ENCODE measurements around the gene SRP9.
"Not testable (repeated sequence)": the region's sequence is repeated elsewhere in the genome, so short reads cannot be mapped to it uniquely, and the experiment has no call there.

SRP9 gene

DNA sequence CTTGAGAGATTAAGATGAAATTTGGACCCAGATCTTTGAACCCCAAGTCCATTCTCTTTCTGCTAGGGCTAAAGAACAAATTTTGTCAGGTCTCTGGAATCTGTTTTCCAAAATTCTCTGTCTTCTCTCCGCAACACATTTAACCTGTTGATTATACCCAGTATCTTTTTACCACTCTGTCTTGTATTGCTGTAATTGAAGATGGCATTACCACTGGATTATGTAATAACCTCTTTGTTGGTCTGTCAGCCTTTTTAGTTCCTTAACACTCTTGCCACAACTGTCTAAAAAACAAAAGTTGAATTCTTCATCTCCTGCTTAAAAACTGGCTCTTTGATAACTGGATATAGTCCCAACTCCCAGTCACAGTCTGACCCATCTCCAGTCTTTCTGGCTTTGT lies 3.0 kb downstream of the SRP9 start:
- H3K4me2 ChIP-seq (ENCODE audit: low read length) = peak overlapping the region; percentile 81
- no peaks in the 10 kb centered on the region for H3K27me3 ChIP-seq (ENCODE audit: control insufficient read depth, insufficient read depth, low read length)
- no peak overlapping the region for H3K9ac ChIP-seq (ENCODE audit: low read depth, low read length)
- H3K9me3 ChIP-seq (replicated peaks; ENCODE audit: low read length) = no peaks in the 10 kb centered on the region
- H3K4me1 ChIP-seq (ENCODE audit: control insufficient read depth, insufficient read depth, low read length) = peaks cover 20% of the 10 kb centered on the region
- no peak overlapping the region for H3K4me3 ChIP-seq (ENCODE audit: low read length)
- H3K36me3 ChIP-seq (ENCODE audit: insufficient read depth, low read length) = peaks cover 10% of the 10 kb centered on the region

DNA sequence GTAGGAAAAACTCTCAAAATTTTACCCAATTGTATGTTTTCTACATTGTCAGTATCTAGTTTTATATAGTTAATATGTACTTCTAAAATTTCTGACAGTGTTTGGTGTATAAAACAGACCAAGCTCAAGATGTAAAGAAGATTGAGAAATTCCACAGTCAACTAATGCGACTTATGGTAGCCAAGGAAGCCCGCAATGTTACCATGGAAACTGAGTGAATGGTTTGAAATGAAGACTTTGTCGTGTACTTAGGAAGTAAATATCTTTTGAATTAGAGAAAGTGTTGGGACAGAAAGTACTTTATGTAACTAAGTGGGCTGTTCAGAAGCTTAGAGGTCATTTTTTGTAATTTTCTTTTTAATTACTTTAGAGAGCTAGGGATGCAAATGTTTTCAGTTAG lies 11.5 kb downstream of the SRP9 start:
- H3K36me3 ChIP-seq (ENCODE audit: insufficient read depth, low read length) = peaks cover 61% of the 10 kb centered on the region
- not testable (repeated sequence) for H3K4me2 ChIP-seq (ENCODE audit: low read length); H3K9me3 ChIP-seq (replicated peaks; ENCODE audit: low read length); H3K27me3 ChIP-seq (ENCODE audit: control insufficient read depth, insufficient read depth, low read length); H3K4me1 ChIP-seq (ENCODE audit: control insufficient read depth, insufficient read depth, low read length); H3K9ac ChIP-seq (ENCODE audit: low read depth, low read length); H3K4me3 ChIP-seq (ENCODE audit: low read length)

DNA sequence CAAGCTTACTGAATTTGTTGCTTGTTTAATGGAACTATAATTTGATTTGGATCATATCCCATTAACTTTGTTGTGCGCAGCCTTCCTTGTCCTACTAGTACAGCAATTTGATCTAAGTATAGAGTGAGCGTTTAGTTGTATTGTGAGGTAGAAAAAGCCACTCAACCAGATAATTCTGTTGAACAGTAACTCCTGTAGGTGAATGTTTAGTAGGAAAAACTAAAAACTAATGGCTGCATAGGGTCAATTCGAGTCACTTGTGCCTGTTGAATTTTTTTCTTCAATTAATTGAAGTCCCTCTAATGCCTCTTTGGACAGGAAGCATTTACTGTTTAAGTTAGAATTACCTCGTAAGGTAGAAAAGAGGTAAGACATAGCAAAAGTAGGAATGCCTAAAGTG lies 17.3 kb downstream of the SRP9 start:
- no peaks in the 10 kb centered on the region for H3K27me3 ChIP-seq (ENCODE audit: control insufficient read depth, insufficient read depth, low read length)
- no peak overlapping the region for H3K4me2 ChIP-seq (ENCODE audit: low read length)
- H3K4me3 ChIP-seq (ENCODE audit: low read length) = no peak overlapping the region
- no peaks in the 10 kb centered on the region for H3K9me3 ChIP-seq (replicated peaks; ENCODE audit: low read length)
- H3K4me1 ChIP-seq (ENCODE audit: control insufficient read depth, insufficient read depth, low read length) = no peaks in the 10 kb centered on the region
- peaks cover 27% of the 10 kb centered on the region for H3K36me3 ChIP-seq (ENCODE audit: insufficient read depth, low read length)
- no peak overlapping the region for H3K9ac ChIP-seq (ENCODE audit: low read depth, low read length)

DNA sequence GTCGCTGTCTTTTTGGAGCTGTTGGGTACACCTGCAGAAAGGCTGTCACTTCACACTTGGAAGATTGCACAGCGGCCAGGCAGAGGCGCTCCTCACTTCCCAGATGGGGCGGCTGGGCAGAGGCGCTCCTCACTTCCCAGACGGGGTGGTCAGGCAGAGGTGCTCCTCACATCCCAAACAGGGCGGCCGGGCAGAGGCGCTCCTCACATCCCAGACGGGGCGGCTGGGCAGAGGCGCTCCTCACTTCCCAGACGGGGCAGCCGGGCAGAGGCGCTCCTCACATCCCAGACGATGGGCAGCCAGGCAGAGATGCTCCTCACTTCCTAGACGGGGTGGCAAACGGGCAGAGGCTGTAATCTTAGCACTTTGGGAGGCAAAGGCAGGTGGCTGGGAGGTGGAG lies 18.5 kb downstream of the SRP9 start:
- not testable (repeated sequence) for H3K27me3 ChIP-seq (ENCODE audit: control insufficient read depth, insufficient read depth, low read length); H3K4me3 ChIP-seq (ENCODE audit: low read length); H3K9me3 ChIP-seq (replicated peaks; ENCODE audit: low read length); H3K9ac ChIP-seq (ENCODE audit: low read depth, low read length); H3K4me1 ChIP-seq (ENCODE audit: control insufficient read depth, insufficient read depth, low read length); H3K4me2 ChIP-seq (ENCODE audit: low read length)
- H3K36me3 ChIP-seq (ENCODE audit: insufficient read depth, low read length) = peaks cover 19% of the 10 kb centered on the region

GRCh38 chr1:225801146-225801545 lies 23.5 kb downstream of the SRP9 start:
- H3K4me1 ChIP-seq (ENCODE audit: control insufficient read depth, insufficient read depth, low read length); H3K9ac ChIP-seq (ENCODE audit: low read depth, low read length); H3K9me3 ChIP-seq (replicated peaks; ENCODE audit: low read length); H3K36me3 ChIP-seq (ENCODE audit: insufficient read depth, low read length); H3K4me2 ChIP-seq (ENCODE audit: low read length); H3K27me3 ChIP-seq (ENCODE audit: control insufficient read depth, insufficient read depth, low read length); H3K4me3 ChIP-seq (ENCODE audit: low read length): not testable (repeated sequence)

- no peaks in the 10 kb centered on the region for H3K27me3 ChIP-seq (ENCODE audit: control insufficient read depth, insufficient read depth, low read length)
- no peak overlapping the region for H3K9ac ChIP-seq (ENCODE audit: low read depth, low read length)
- H3K4me2 ChIP-seq (ENCODE audit: low read length) = no peak overlapping the region
- peaks cover 12% of the 10 kb centered on the region for H3K4me1 ChIP-seq (ENCODE audit: control insufficient read depth, insufficient read depth, low read length)
- no peaks in the 10 kb centered on the region for H3K36me3 ChIP-seq (ENCODE audit: insufficient read depth, low read length)
- no peak overlapping the region for H3K4me3 ChIP-seq (ENCODE audit: low read length)
- no peaks in the 10 kb centered on the region for H3K9me3 ChIP-seq (replicated peaks; ENCODE audit: low read length)
Measured at GRCh38 chr1:225806249-225806648, 28.6 kb downstream of the SRP9 start.

DNA sequence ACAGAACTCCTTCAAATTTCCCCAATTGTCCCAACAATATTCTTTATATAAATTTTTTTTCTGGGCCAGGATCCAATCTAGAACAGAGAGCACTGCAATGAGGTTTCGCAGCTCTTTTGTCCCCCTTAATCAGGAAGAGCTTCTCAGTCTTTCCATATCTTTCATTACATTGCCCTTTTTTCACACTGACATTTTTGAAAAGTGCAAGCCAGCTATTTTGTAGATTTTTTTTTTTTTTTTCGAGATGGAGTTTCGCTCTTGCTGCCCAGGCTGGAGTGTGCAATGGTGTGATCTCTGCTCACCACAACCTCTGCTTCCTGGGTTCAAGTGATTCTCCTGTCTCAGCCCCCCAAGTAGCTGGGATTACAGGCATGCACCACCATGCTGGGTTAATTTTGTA lies 29.1 kb downstream of the SRP9 start:
- H3K4me1 ChIP-seq (ENCODE audit: control insufficient read depth, insufficient read depth, low read length) = peaks cover 14% of the 10 kb centered on the region

DNA sequence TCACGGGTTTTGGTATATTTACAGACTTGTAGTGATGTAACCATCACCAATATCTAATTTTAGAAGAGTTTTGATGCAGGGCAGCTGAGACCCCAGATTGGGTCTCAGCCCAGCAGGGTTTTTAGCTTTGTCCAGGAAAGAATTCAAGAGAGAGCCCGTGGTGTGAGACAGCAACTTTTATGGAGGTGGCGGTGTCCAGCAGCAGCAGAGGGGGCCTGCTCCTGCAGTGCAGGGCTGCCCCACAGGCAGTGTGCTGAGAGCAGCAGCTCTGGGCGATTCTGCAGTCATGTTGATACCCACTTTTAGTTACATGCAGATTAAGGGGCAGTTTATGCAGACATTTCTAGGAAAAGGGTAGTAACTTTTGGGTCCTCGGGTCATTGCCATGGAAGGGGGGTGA lies 30.5 kb downstream of the SRP9 start:
- no peak overlapping the region for H3K4me2 ChIP-seq (ENCODE audit: low read length)
- H3K9ac ChIP-seq (ENCODE audit: low read depth, low read length) = no peak overlapping the region
- H3K4me1 ChIP-seq (ENCODE audit: control insufficient read depth, insufficient read depth, low read length) = peaks cover 16% of the 10 kb centered on the region
- no peaks in the 10 kb centered on the region for H3K27me3 ChIP-seq (ENCODE audit: control insufficient read depth, insufficient read depth, low read length)
- H3K36me3 ChIP-seq (ENCODE audit: insufficient read depth, low read length) = no peaks in the 10 kb centered on the region
- H3K4me3 ChIP-seq (ENCODE audit: low read length) = no peak overlapping the region
- H3K9me3 ChIP-seq (replicated peaks; ENCODE audit: low read length) = no peaks in the 10 kb centered on the region

More for the DNA sequence above, 29.1 kb downstream of the SRP9 start:
- H3K27me3 ChIP-seq (ENCODE audit: control insufficient read depth, insufficient read depth, low read length); H3K36me3 ChIP-seq (ENCODE audit: insufficient read depth, low read length); H3K4me2 ChIP-seq (ENCODE audit: low read length); H3K9ac ChIP-seq (ENCODE audit: low read depth, low read length); H3K9me3 ChIP-seq (replicated peaks; ENCODE audit: low read length); H3K4me3 ChIP-seq (ENCODE audit: low read length): not testable (repeated sequence)

DNA sequence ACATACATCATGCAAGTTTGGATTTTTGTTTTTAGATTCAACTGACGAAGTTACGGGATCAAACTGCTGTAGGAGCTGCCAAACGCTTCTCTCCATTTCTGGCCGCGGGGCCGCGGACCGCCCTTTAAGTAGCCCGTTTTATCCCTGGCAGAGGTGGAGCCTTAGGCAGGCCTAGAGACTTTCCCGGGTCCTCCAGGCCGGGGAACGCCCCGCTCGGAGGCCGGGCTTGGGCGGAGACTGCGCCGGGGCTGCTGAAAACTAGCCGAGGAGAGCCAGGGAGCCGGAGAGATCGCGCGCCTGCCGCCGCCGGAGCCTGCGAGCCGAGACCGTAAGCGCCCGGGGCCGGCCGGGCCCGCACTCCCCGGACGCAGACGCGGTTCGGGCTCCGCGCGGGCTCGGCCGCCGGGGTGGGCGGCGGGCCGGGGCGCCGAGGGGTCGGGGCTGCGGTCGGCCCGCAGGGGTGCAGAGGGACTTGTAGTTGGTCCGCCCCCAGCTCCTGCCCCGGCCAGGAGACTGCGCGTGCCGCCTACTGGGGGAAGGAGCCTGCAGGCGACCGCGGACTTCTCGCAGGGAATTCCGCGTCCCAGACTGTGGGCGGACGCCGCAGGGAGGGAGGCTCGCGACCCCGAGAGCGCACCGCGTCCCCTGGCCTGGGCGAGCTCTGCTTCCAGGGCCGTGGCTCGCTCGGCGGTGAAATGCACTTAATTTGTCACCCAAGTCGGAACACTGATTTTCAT lies 32.4 kb downstream of the SRP9 start, which contains the start of gene EPHX1:
TSS of gene EPHX1 (plus strand) at position 283 of the 737 bp plus-strand sequence. CDS start 18,606 bp downstream, outside the sequence.
- peaks cover 25% of the 10 kb centered on the region for H3K4me1 ChIP-seq (ENCODE audit: control insufficient read depth, insufficient read depth, low read length)
- H3K9me3 ChIP-seq (replicated peaks; ENCODE audit: low read length) = no peaks in the 10 kb centered on the region
- H3K36me3 ChIP-seq (ENCODE audit: insufficient read depth, low read length) = no peaks in the 10 kb centered on the region
- peak within 1 kb of the TSS; percentile 90 for H3K4me2 ChIP-seq (ENCODE audit: low read length)
- peak within 1 kb of the TSS; percentile 84 for H3K9ac ChIP-seq (ENCODE audit: low read depth, low read length)
- H3K4me3 ChIP-seq (ENCODE audit: low read length) = peak within 1 kb of the TSS; percentile 83
- no peaks in the 10 kb centered on the region for H3K27me3 ChIP-seq (ENCODE audit: control insufficient read depth, insufficient read depth, low read length)

GRCh38 chr1:225810579-225811538 lies 33.2 kb downstream of the SRP9 start:
- H3K4me2 ChIP-seq (ENCODE audit: low read length) = peak overlapping the region; percentile 90
- peak overlapping the region; percentile 83 for H3K4me3 ChIP-seq (ENCODE audit: low read length)
- not testable (repeated sequence) for H3K36me3 ChIP-seq (ENCODE audit: insufficient read depth, low read length); H3K27me3 ChIP-seq (ENCODE audit: control insufficient read depth, insufficient read depth, low read length); H3K9me3 ChIP-seq (replicated peaks; ENCODE audit: low read length)
- peak overlapping the region; percentile 84 for H3K9ac ChIP-seq (ENCODE audit: low read depth, low read length)
- peaks cover 25% of the 10 kb centered on the region for H3K4me1 ChIP-seq (ENCODE audit: control insufficient read depth, insufficient read depth, low read length)

DNA sequence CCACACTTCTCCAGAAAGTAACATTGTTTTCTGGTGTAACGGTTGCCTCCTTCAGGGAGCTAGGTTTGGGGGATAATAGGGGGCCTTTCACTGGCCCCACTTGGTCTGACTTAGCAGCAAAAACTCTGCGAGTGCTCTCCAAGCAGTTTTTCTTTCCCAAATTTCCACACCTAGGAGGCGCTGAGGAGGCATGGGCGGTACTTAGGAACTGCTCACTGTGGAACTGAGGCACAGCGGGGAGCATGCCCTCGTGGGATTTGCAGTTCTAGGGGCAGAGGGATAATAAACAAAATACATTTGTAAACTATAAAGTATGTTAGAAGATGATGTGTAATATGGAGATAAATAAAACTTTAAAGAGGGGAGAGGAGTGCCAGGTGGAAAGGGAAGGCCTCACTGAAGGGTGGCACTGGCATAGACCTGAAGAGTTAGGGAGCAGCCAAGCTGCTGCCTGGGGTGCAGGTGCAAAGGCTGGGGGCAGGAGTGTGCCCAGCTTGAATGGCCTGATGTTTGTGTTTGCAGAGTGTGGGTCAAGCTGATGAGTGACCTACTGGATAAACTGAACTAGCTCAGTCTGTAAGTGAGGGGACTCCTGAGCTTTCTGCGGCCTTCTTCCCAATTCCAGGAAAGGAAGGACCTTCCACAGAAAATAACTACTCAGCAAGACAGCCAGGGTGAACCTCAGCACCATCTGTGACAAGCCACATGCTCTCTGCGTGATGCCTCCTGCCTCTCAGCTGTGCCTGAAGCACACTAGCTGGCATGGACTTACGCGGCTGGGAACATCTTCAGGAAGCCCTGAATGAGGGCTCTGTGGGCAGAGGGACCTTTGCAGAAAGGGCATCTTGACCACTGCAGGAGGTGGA lies 34.2 kb downstream of the SRP9 start:
- Histone ChIP-seq H3K27me3 (ENCODE audit: control insufficient read depth, insufficient read depth, low read length) (no peaks in the 10 kb centered on the region), H3K4me3 (ENCODE audit: low read length) (no peak overlapping the region), H3K9ac (ENCODE audit: low read depth, low read length) (no peak overlapping the region)

More for the DNA sequence above, 34.2 kb downstream of the SRP9 start:
- Histone ChIP-seq H3K4me2 (ENCODE audit: low read length) (peak overlapping the region; percentile 90), H3K9me3 (replicated peaks; ENCODE audit: low read length) (no peaks in the 10 kb centered on the region), H3K4me1 (ENCODE audit: control insufficient read depth, insufficient read depth, low read length) (peaks cover 31% of the 10 kb centered on the region), H3K36me3 (ENCODE audit: insufficient read depth, low read length) (no peaks in the 10 kb centered on the region)

All from skeletal muscle satellite cell (primary cell).